Stomach smooth muscle (tissue), 2 donors: ENCODE data around the gene NUDT9.

ENCODE experiments used
- H3K27ac ChIP-seq: one replicate; pipeline ENCODE4 v1.7.0; 2013; ENCODE audit warnings: mild to moderate bottlenecking, low read length, inconsistent platforms
- H3K27me3 ChIP-seq, 2 donors: one replicate each; pipeline ENCODE4 v1.7.0; 2013; ENCODE audit warnings: low read length in 2 of 2; ENCODE audit not compliant: insufficient read depth in 2 of 2, control insufficient read depth in 1 of 2
- H3K36me3 ChIP-seq, 2 donors: one replicate each; pipeline ENCODE4 v1.7.0; 2013; ENCODE audit warnings: low read length in 2 of 2; ENCODE audit not compliant: control insufficient read depth in 2 of 2, insufficient read depth in 2 of 2
- H3K4me1 ChIP-seq: one replicate; pipeline ENCODE4 v1.7.0; 2013; ENCODE audit warnings: low read length; ENCODE audit not compliant: control insufficient read depth, insufficient read depth
- H3K4me3 ChIP-seq, 2 donors: one replicate each; pipeline ENCODE4 v1.7.0; 2013; ENCODE audit warnings: low read length in 2 of 2
- H3K9ac ChIP-seq, 2 donors: one replicate each; pipeline ENCODE4 v1.7.0; 2013; ENCODE audit warnings: low read length in 2 of 2, mild to moderate bottlenecking in 1 of 2
- H3K9me3 ChIP-seq, 2 donors: one replicate each; pipeline ENCODE4 v1.7.0; 2013; ENCODE audit warnings: low read length in 2 of 2; ENCODE audit not compliant: control insufficient read depth in 2 of 2
- donor health status: healthy.
- donor health status: Pancreatic carcinoma.

The NUDT9 gene

GRCh38 chr4:87506974-87507701 lies 84.8 kb downstream of the NUDT9 start:
- Histone ChIP-seq H3K4me1 (peaks cover 35% of the 10 kb centered on the region), H3K4me3 (peak overlapping the region in 1 of 2 donors; percentile 24), H3K36me3 (peaks cover 31 to 34% of the 10 kb centered on the region in 2 donors), H3K27me3 (no peaks in the 10 kb centered on the region), H3K27ac (peak overlapping the region; percentile 49), H3K9ac (no peak overlapping the region), H3K9me3 (no peaks in the 10 kb centered on the region)
